K562 (cell line): Measurements from ENCODE around the gene CERS6. TPM values are rescaled to one million over a fixed set of nuclear protein-coding genes. Genes with fewer than 3 reads are reported as not detected.
A peak's percentile ranks its signal among the peaks of the same experiment; 100 is the strongest.

Experiments used
- ATAC-seq: fragments of 200-7000 bp; cut with Tn5 transposase; 3 replicates; pipeline ENCODE4 v1.9.1; 2020; ENCODE audit warnings: moderate library complexity
- BruUV-seq: library from RNA; stranded (reverse); fragments of 400-500 nt; replicated peaks from 2 replicates; lab custom pipeline; 2021; lab: Mats Ljungman, UMichigan
- CTCF ChIA-PET: fragments of 300-600 bp; formaldehyde crosslinking; extraction: SDS; loops from one replicate; lab custom pipeline; 2021; ENCODE audit warnings: low intra/inter-chr PET ratio; lab: Yijun Ruan, JAX
- POLR2A ChIA-PET: fragments of 300-600, 350-650 bp; sonication (Branson Sonifier 250); formaldehyde crosslinking; extraction: SDS; loops from one replicate; lab custom pipeline; 2021; ENCODE audit warnings: antibody characterized with exemption, inconsistent platforms; lab: Yijun Ruan, JAX
- DNase-seq, 4 experiments: peaks; one replicate each; pipeline versions ENCODE4 v3.0.0 to v3.0.0-alpha.2; 2011 to 2018; ENCODE audit warnings: low spot score in 3 of 4, mixed read lengths in 3 of 4; ENCODE audit errors: extremely low read depth in 1 of 4
- FAIRE-seq: peaks from 2 replicates; lab custom pipeline; 2011; peaks lifted over from hg19 to GRCh38; lab: Jason Lieb, UNC
- H2AFZ ChIP-seq: 2 replicates; pipeline ENCODE4 v1.6.0; 2011; ENCODE audit warnings: low read depth, low read length, control low read depth, inconsistent platforms
- H3K27ac ChIP-seq: fragments of 200-600 bp; 3 replicates; pipeline ENCODE4 v1.8.0; 2011; ENCODE audit warnings: low read depth, mild to moderate bottlenecking, control low read depth, inconsistent platforms, low read length, moderate library complexity, mixed read lengths; ENCODE audit errors: extremely low read depth
- H3K27me3 ChIP-seq, 2 experiments: fragments of 300-600 bp in 1 of 2; 2 replicates in 1 of 2; 3 replicates in 1 of 2; pipeline versions ENCODE4 v1.6.0 to v1.8.0; 2011; ENCODE audit warnings: inconsistent platforms in 2 of 2, low read length in 2 of 2, mild to moderate bottlenecking in 1 of 2, mixed read lengths in 1 of 2, moderate library complexity in 1 of 2; ENCODE audit not compliant: control insufficient read depth in 2 of 2, insufficient read depth in 2 of 2
- H3K36me3 ChIP-seq: fragments of 300-600 bp; 3 replicates; pipeline ENCODE4 v1.8.0; 2011; ENCODE audit warnings: mild to moderate bottlenecking, low read length, inconsistent platforms; ENCODE audit not compliant: control insufficient read depth, insufficient read depth
- H3K4me1 ChIP-seq, 2 experiments: fragments of 200-600 bp in 1 of 2; replicated peaks in 1 of 2; 2 replicates in 1 of 2; 3 replicates in 1 of 2; pipeline versions ENCODE4 v1.5.1 to v1.8.0; 2011; ENCODE audit warnings: inconsistent platforms in 2 of 2, low read length in 2 of 2, mild to moderate bottlenecking in 1 of 2, mixed read lengths in 1 of 2, moderate library complexity in 1 of 2; ENCODE audit not compliant: control insufficient read depth in 2 of 2, insufficient read depth in 2 of 2
- H3K4me2 ChIP-seq: 2 replicates; pipeline ENCODE4 v1.6.1; 2011; ENCODE audit warnings: low read length, control low read depth, inconsistent platforms, mixed read lengths; ENCODE audit not compliant: insufficient read depth
- H3K4me3 ChIP-seq: fragments of 200-600 bp; sonication (generic), shearing (Covaris generic); 2 replicates; pipeline ENCODE4 v1.5.1; 2016; ENCODE audit warnings: control low read depth, inconsistent platforms
- H3K79me2 ChIP-seq: fragments of 200-600 bp; 3 replicates; pipeline ENCODE4 v1.8.0; 2011; ENCODE audit warnings: low read length, inconsistent platforms; ENCODE audit not compliant: control insufficient read depth, insufficient read depth
- H3K9ac ChIP-seq, 2 experiments: 2 replicates each; pipeline versions ENCODE4 v1.6.0 to v1.6.1; 2011; ENCODE audit warnings: low read depth in 2 of 2, low read length in 2 of 2, control low read depth in 1 of 2, inconsistent platforms in 1 of 2, mild to moderate bottlenecking in 1 of 2, mixed read lengths in 1 of 2; ENCODE audit not compliant: insufficient read depth in 1 of 2
- H3K9me1 ChIP-seq: one replicate; pipeline ENCODE4 v1.6.0; 2011; ENCODE audit warnings: inconsistent platforms, mild to moderate bottlenecking, low read length, moderate library complexity; ENCODE audit not compliant: control insufficient read depth, insufficient read depth
- H3K9me3 ChIP-seq: replicated peaks from 2 replicates; pipeline ENCODE4 v1.5.1; 2011; ENCODE audit warnings: low read depth, low read length, inconsistent platforms; ENCODE audit not compliant: control insufficient read depth, insufficient read depth
- H4K20me1 ChIP-seq: replicated peaks from 2 replicates; pipeline ENCODE4 v1.6.1; 2011; ENCODE audit warnings: low read length, inconsistent platforms, mixed read lengths; ENCODE audit not compliant: control insufficient read depth, insufficient read depth
- ETV5 ChIP-seq: sonication (generic); formaldehyde crosslinking; IDR thresholded peaks from 2 replicates; pipeline ENCODE4 v1.4.0; 2020; ENCODE audit warnings: low read depth, mild to moderate bottlenecking, missing genetic modification reagents
- ZNF146 ChIP-seq: IDR thresholded peaks from one replicate; pipeline ENCODE4 v1.6.1; 2018; ENCODE audit warnings: missing compliant biosample characterization; ENCODE audit not compliant: unreplicated experiment
- WGBS: fragments of 100-300 bp; shearing (Covaris generic); methylation state at CpG from one replicate; pipeline ENCODE4 v1.1.6; 2016; ENCODE audit warnings: low coverage, mixed read lengths; ENCODE audit not compliant: insufficient coverage; ENCODE audit errors: missing lambda C conversion rate; 5-methylcytosine and 5-hydroxymethylcytosine counted together
- in situ Hi-C: fragments of 300-500 bp; cut with MboI; formaldehyde crosslinking; loops from 4 replicates; pipeline ENCODE4 v1.15.0; 2018; ENCODE audit warnings: inconsistent platforms, mixed read lengths
- intact Hi-C: fragments of 100-400 bp; cut with micrococcal nuclease; formaldehyde crosslinking; loops from 2 replicates; pipeline ENCODE4 v1.14.2; 2022
- polyA plus RNA-seq, 8 experiments: library from polyadenylated mRNA; depleted of rRNA in 4 of 8; stranded (reverse) in 5 of 8; unstranded in 3 of 8; fragments of >200 nt; fragmentation: Nextera tagmentation in 2 of 8; fragmentation: Illumina TruSeq in 1 of 8; extraction: Ambion mirVana in 2 of 8; extraction: Trizol in 1 of 8; gene quantifications; 2 replicates each; pipeline versions ENCODE4 v1.2.1 to v1.2.3, GENCODE V29; 2011 to 2014; ENCODE audit warnings: inconsistent platforms in 1 of 8, missing spikeins in 1 of 8
- total RNA-seq, 7 experiments: library from RNA; depleted of rRNA in 6 of 7; stranded (reverse); fragments of >200 nt in 6 of 7; fragmentation: Illumina TruSeq in 2 of 7; extraction: Trizol in 2 of 7; gene quantifications; 2 replicates each; pipeline versions ENCODE4 v1.2.1 to v1.2.3, GENCODE V29; 2011 to 2021; ENCODE audit warnings: low replicate concordance in 1 of 7

Gene CERS6
- total and polyA plus RNA-seq, 9 of the 15 experiments (the other 6 are each of a cell fraction or from before 2014, with no cell fraction given), result 1.6 to 13.6 (median 11.4) TPM

DNA sequence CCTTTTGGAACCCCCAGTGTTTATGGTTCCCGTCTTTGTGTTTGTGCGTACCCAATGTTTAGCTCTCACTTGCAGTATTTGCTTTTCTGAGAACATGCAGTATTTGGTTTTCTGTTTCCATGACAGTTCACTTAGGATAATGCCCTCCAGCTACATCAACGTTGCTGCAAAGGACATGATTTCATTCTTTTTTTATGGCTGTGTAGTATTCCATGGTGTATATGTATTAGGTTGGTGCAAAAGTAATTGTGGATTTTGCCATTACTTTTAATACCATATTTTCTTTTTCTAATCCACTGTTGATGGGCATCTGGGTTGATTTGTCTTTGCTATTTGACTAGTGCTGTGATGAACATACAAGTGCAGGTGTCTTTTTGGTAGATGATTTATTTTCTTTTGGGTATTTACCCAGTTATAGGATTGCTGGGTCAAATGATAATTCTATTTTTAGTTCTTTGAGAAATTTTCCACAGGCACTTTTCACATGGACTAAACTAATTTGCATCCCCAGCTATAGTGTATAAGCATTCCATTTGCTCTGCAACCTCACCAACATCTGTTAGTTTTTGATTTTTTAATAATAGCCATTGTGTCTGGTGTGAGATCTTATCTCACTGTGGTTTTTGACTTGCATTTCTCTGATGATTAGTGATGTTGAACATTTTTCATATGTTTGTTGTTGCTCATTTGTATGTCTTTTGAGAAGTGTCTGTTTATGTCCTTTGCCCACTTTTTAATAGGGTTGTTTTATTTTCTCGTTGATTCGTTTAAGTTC, 63.6 kb downstream of the CERS6 start:
- TF ChIP-seq ETV5 (CRISPR knock-in tag), result no peak
- TF ChIP-seq ZNF146 (CRISPR knock-in tag), result peak; percentile 63
- TF ChIP-seq, all 486 proteins: peak for 1
- no TSS peak for BruUV-seq
- DNase-seq (no peak), FAIRE-seq (peak; percentile 6), ATAC-seq (no peak)
- ChIA-PET CTCF (no interaction called here), POLR2A (interaction anchor here (1.0 to 1.4 kb wide), 3 partner anchors 11 to 53 kb away, joined by 3 to 5 read pairs (median 4); no protein-coding TSS in a partner anchor)
- H3K9ac ChIP-seq, result no peak overlapping the region
- WGBS, result 68% methylated on average over 5 of the region's 5 CpGs
- H3K9me1 ChIP-seq, result peaks cover 5% of the 10 kb centered on the region
- H3K36me3 ChIP-seq, result no peaks in the 10 kb centered on the region
- peaks cover 0 to 20% of the 10 kb centered on the region in 2 experiments; a peak in 4 of 5 replicates for H3K4me1 ChIP-seq
- H3K79me2 ChIP-seq, result peaks cover 14% of the 10 kb centered on the region; the same call in 2 of the 3 replicates
- no peaks in the 10 kb centered on the region for H3K27me3 ChIP-seq
- no peaks in the 10 kb centered on the region for H3K9me3 ChIP-seq
- H2AFZ ChIP-seq, result no peak overlapping the region
- no peak overlapping the region for H3K27ac ChIP-seq
- H4K20me1 ChIP-seq, result peaks cover 4% of the 10 kb centered on the region; the same call in 1 of the 2 replicates
- in situ Hi-C loops (no loop called here), intact Hi-C loops (no loop called here)
- no peak overlapping the region for H3K4me3 ChIP-seq
- H3K4me2 ChIP-seq, result no peak overlapping the region
